ENCODE measurements around the gene MGRN1. TPM values are rescaled to one million over a fixed set of nuclear protein-coding genes. Genes with fewer than 3 reads are reported as not detected.

Gene MGRN1
- total and polyA plus RNA-seq, 2 donors (not counting 1 experiment from before 2014, with no cell fraction given): 5.4 to 26.1 TPM

- Histone ChIP-seq H3K4me3 (replicated peaks in 1 of 4; ENCODE audit: control extremely low read depth in 1 of 4, insufficient read depth in 1 of 4, low read depth in 3 of 4, low read length in 4 of 4) (no peak overlapping the region), H3K27me3 (ENCODE audit: control insufficient read depth, insufficient read depth, low read length) (no peaks in the 10 kb centered on the region), H3K9me3 (ENCODE audit: control insufficient read depth, insufficient read depth, low read depth, low read length) (no peaks in the 10 kb centered on the region), H3K4me2 (ENCODE audit: extremely low read depth, insufficient read depth, low read length) (no peak overlapping the region), H3K4me1 (ENCODE audit: control insufficient read depth, extremely low read depth, insufficient read depth, low read length) (peaks cover 7% of the 10 kb centered on the region), H3K79me2 (ENCODE audit: control insufficient read depth, insufficient read depth, low read length) (peaks cover 4% of the 10 kb centered on the region), H3K9ac (ENCODE audit: insufficient read depth, low read length) (no peak overlapping the region), H2AFZ (ENCODE audit: low read length) (no peak overlapping the region), H4K20me1 (ENCODE audit: control insufficient read depth, extremely low read depth, insufficient read depth, low read length) (no peaks in the 10 kb centered on the region), H3K36me3 (ENCODE audit: control insufficient read depth, insufficient read depth, low read length) (peaks cover 33% of the 10 kb centered on the region), H3K27ac (ENCODE audit: insufficient read depth, low read length) (peak overlapping the region; percentile 20)
- TF ChIP-seq CTCF (conservative IDR thresholded peaks at IDR 0.05 in 1 of 2, IDR thresholded peaks at IDR 0.05 in 1 of 2; ENCODE audit: low read depth in 1 of 2, low read length in 2 of 2) (no peak), EZH2 (IDR thresholded peaks at IDR 0.05; ENCODE audit: low read length, missing control alignments) (no peak)
- DNase-seq (ENCODE audit: low read depth in 2 of 2): no peak
Measured at GRCh38 chr16:4696172-4696904, 71.7 kb downstream of the MGRN1 start.

- H3K27me3 ChIP-seq (ENCODE audit: control insufficient read depth, insufficient read depth, low read length): no peaks in the 10 kb centered on the region
- DNase-seq (ENCODE audit: low read depth in 2 of 2): no peak
- H2AFZ ChIP-seq (ENCODE audit: low read length): no peak overlapping the region
- no peak overlapping the region for H3K27ac ChIP-seq (ENCODE audit: insufficient read depth, low read length)
- no peaks in the 10 kb centered on the region for H4K20me1 ChIP-seq (ENCODE audit: control insufficient read depth, extremely low read depth, insufficient read depth, low read length)
- peaks cover 4% of the 10 kb centered on the region for H3K79me2 ChIP-seq (ENCODE audit: control insufficient read depth, insufficient read depth, low read length)
- H3K9ac ChIP-seq (ENCODE audit: insufficient read depth, low read length): no peak overlapping the region
- H3K4me2 ChIP-seq (ENCODE audit: extremely low read depth, insufficient read depth, low read length): no peak overlapping the region
- H3K9me3 ChIP-seq (ENCODE audit: control insufficient read depth, insufficient read depth, low read depth, low read length): no peaks in the 10 kb centered on the region
- H3K4me3 ChIP-seq (replicated peaks in 1 of 4; ENCODE audit: control extremely low read depth in 1 of 4, insufficient read depth in 1 of 4, low read depth in 3 of 4, low read length in 4 of 4): no peak overlapping the region
- peaks cover 39% of the 10 kb centered on the region for H3K36me3 ChIP-seq (ENCODE audit: control insufficient read depth, insufficient read depth, low read length)
- H3K4me1 ChIP-seq (ENCODE audit: control insufficient read depth, extremely low read depth, insufficient read depth, low read length): peaks cover 7% of the 10 kb centered on the region
- TF ChIP-seq EZH2 (IDR thresholded peaks at IDR 0.05; ENCODE audit: low read length, missing control alignments) (no peak), CTCF (conservative IDR thresholded peaks at IDR 0.05 in 1 of 2, IDR thresholded peaks at IDR 0.05 in 1 of 2; ENCODE audit: low read depth in 1 of 2, low read length in 2 of 2) (no peak)
Measured at GRCh38 chr16:4696905-4697847, 72.5 kb downstream of the MGRN1 start.

- Histone ChIP-seq H3K4me3 (replicated peaks in 1 of 4; ENCODE audit: control extremely low read depth in 1 of 4, insufficient read depth in 1 of 4, low read depth in 3 of 4, low read length in 4 of 4) (no peak overlapping the region), H3K36me3 (ENCODE audit: control insufficient read depth, insufficient read depth, low read length) (peaks cover 40% of the 10 kb centered on the region), H3K27me3 (ENCODE audit: control insufficient read depth, insufficient read depth, low read length) (no peaks in the 10 kb centered on the region), H3K9ac (ENCODE audit: insufficient read depth, low read length) (no peak overlapping the region), H3K4me2 (ENCODE audit: extremely low read depth, insufficient read depth, low read length) (no peak overlapping the region), H3K4me1 (ENCODE audit: control insufficient read depth, extremely low read depth, insufficient read depth, low read length) (peaks cover 7% of the 10 kb centered on the region), H3K9me3 (ENCODE audit: control insufficient read depth, insufficient read depth, low read depth, low read length) (no peaks in the 10 kb centered on the region), H2AFZ (ENCODE audit: low read length) (no peak overlapping the region), H3K27ac (ENCODE audit: insufficient read depth, low read length) (no peak overlapping the region), H3K79me2 (ENCODE audit: control insufficient read depth, insufficient read depth, low read length) (peaks cover 4% of the 10 kb centered on the region), H4K20me1 (ENCODE audit: control insufficient read depth, extremely low read depth, insufficient read depth, low read length) (no peaks in the 10 kb centered on the region)
- TF ChIP-seq EZH2 (IDR thresholded peaks at IDR 0.05; ENCODE audit: low read length, missing control alignments): no peak
- no peak for DNase-seq (ENCODE audit: low read depth in 2 of 2)
Measured at GRCh38 chr16:4697848-4698291, 73.2 kb downstream of the MGRN1 start.

Data from fibroblast of lung (primary cell).